Measurements from ENCODE around the gene HS2ST1. TPM values are rescaled to one million over a fixed set of nuclear protein-coding genes. Genes with fewer than 3 reads are reported as not detected.

HS2ST1 gene
- total RNA-seq, 4 donors from 2014 or later, result 13.2 to 19.6 (median 16.7) TPM

- no peaks in the 10 kb centered on the region for H3K36me3 ChIP-seq
- H3K9me3 ChIP-seq, result no peaks in the 10 kb centered on the region
- DNase-seq, result no peak
- intact Hi-C loops (cut with DNase I), result no loop called here
- TF ChIP-seq CTCF (IDR thresholded peaks at IDR 0.05), result no peak
- no peak overlapping the region for H3K4me3 ChIP-seq (replicated peaks in 1 of 3)
- no peak overlapping the region for H3K27ac ChIP-seq
- H3K4me1 ChIP-seq, result no peaks in the 10 kb centered on the region
- no peaks in the 10 kb centered on the region for H3K27me3 ChIP-seq
- 95 to 98% methylated on average over 2 of the region's 2 CpGs for WGBS, 2 donors
Measured at GRCh38 chr1:87094238-87094637, 179.8 kb downstream of the HS2ST1 start.

GRCh38 chr1:87100271-87100670, 185.8 kb downstream of the HS2ST1 start:
- Histone ChIP-seq H3K27ac (no peak overlapping the region), H3K4me1 (no peaks in the 10 kb centered on the region), H3K4me3 (replicated peaks in 1 of 3) (no peak overlapping the region), H3K27me3 (no peaks in the 10 kb centered on the region), H3K9me3 (no peaks in the 10 kb centered on the region), H3K36me3 (no peaks in the 10 kb centered on the region)
- intact Hi-C loops (cut with DNase I), result no loop called here
- TF ChIP-seq POLR2A (IDR thresholded peaks at IDR 0.05) (no peak), CTCF (IDR thresholded peaks at IDR 0.05) (no peak)
- DNase-seq, result no peak
- 100% methylated on average over 1 of the region's 1 CpG for WGBS, 2 donors

GRCh38 chr1:87103074-87103473, 188.6 kb downstream of the HS2ST1 start:
- TF ChIP-seq CTCF (IDR thresholded peaks at IDR 0.05), result no peak
- no peak for TF ChIP-seq POLR2A (IDR thresholded peaks at IDR 0.05)
- H3K27me3 ChIP-seq, result no peaks in the 10 kb centered on the region
- no peaks in the 10 kb centered on the region for H3K4me1 ChIP-seq
- no peak overlapping the region for H3K27ac ChIP-seq
- DNase-seq, result no peak
- H3K4me3 ChIP-seq (replicated peaks in 1 of 3), result no peak overlapping the region
- intact Hi-C loops (cut with DNase I), result no loop called here
- H3K36me3 ChIP-seq, result no peaks in the 10 kb centered on the region
- no peaks in the 10 kb centered on the region for H3K9me3 ChIP-seq

- Histone ChIP-seq H3K27me3 (no peaks in the 10 kb centered on the region), H3K36me3 (no peaks in the 10 kb centered on the region), H3K4me1 (no peaks in the 10 kb centered on the region), H3K9me3 (no peaks in the 10 kb centered on the region), H3K4me3 (replicated peaks in 1 of 3) (no peak overlapping the region), H3K27ac (no peak overlapping the region)
- no peak for TF ChIP-seq POLR2A (IDR thresholded peaks at IDR 0.05)
- TF ChIP-seq CTCF (IDR thresholded peaks at IDR 0.05), result no peak
- WGBS, 2 donors, result 94 to 98% methylated on average over 1 of the region's 1 CpG
- intact Hi-C loops (cut with DNase I), result no loop called here
- no peak for DNase-seq
Measured at GRCh38 chr1:87104140-87104539, 189.7 kb downstream of the HS2ST1 start.

- no peak for TF ChIP-seq CTCF (IDR thresholded peaks at IDR 0.05)
- no peak for TF ChIP-seq POLR2A (IDR thresholded peaks at IDR 0.05)
- H3K36me3 ChIP-seq, result no peaks in the 10 kb centered on the region
- H3K27me3 ChIP-seq, result no peaks in the 10 kb centered on the region
- no peaks in the 10 kb centered on the region for H3K9me3 ChIP-seq
- intact Hi-C loops (cut with DNase I), result no loop called here
- no peaks in the 10 kb centered on the region for H3K4me1 ChIP-seq
- no peak overlapping the region for H3K4me3 ChIP-seq (replicated peaks in 1 of 3)
- H3K27ac ChIP-seq, result no peak overlapping the region
- DNase-seq, result no peak
Measured at GRCh38 chr1:87104945-87105344, 190.5 kb downstream of the HS2ST1 start.

All from thyroid gland (tissue), 4 donors.